ENCODE measurements around the gene MARCHF9.

DNA sequence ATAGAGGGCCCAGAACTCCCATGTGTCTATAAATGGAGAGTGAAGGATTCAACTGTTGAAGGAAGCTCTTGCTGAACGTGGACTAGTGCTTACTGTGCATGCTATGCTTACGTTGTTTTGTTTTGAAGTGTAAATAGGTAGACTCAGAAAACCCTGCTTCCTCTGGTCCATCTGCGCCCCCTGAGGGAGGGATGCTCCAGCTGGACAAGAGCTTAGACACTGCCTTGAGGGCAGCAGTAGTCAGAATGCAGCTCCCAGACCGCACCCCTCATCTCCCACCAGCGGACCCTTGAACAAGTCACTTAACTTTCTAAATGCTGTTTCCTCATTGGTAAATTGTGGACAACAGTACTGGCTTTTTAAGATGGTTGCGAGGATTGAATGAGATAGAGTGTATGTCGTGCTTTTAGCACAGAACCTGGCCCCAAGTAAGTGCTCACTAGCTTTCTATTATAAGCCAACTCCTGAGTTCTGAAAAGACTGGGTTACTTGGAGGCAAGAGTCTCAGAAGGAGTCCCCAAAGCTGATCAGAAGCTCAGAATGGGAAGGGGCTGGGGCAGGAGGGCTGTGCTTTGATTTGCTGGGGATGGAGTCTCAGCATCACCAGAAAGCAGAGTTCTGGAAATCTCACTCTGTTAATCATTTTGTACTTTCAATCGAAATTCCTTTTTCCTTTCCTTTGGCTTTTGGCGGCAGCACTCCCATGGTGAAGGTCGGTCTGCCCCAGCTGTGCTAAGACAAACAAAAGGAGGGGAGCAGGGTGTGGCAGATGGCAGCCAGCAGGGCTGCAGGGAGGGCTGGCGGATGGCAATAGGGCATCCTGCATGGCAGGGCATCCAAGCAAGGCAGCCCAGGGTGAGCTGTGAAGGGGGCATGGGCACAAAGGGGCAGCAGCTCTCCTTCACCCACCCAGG lies 31.9 kb upstream of the MARCHF9 start:
- TF ChIP-seq CTCF (IDR thresholded peaks at IDR 0.05) = no peak
- TF ChIP-seq, protein P1, sequence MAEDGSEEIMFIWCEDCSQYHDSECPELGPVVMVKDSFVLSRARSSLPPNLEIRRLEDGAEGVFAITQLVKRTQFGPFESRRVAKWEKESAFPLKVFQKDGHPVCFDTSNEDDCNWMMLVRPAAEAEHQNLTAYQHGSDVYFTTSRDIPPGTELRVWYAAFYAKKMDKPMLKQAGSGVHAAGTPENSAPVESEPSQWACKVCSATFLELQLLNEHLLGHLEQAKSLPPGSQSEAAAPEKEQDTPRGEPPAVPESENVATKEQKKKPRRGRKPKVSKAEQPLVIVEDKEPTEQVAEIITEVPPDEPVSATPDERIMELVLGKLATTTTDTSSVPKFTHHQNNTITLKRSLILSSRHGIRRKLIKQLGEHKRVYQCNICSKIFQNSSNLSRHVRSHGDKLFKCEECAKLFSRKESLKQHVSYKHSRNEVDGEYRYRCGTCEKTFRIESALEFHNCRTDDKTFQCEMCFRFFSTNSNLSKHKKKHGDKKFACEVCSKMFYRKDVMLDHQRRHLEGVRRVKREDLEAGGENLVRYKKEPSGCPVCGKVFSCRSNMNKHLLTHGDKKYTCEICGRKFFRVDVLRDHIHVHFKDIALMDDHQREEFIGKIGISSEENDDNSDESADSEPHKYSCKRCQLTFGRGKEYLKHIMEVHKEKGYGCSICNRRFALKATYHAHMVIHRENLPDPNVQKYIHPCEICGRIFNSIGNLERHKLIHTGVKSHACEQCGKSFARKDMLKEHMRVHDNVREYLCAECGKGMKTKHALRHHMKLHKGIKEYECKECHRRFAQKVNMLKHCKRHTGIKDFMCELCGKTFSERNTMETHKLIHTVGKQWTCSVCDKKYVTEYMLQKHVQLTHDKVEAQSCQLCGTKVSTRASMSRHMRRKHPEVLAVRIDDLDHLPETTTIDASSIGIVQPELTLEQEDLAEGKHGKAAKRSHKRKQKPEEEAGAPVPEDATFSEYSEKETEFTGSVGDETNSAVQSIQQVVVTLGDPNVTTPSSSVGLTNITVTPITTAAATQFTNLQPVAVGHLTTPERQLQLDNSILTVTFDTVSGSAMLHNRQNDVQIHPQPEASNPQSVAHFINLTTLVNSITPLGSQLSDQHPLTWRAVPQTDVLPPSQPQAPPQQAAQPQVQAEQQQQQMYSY (CRISPR knock-in tag; IDR thresholded peaks at IDR 0.05) = no peak
- no peak for TF ChIP-seq TP53 (CRISPR knock-in tag; IDR thresholded peaks at IDR 0.05)
- no peak for TF ChIP-seq STAT6 (CRISPR knock-in tag; conservative IDR thresholded peaks at IDR 0.05; ENCODE audit: low read depth)
- no peak for TF ChIP-seq HMGXB4 (CRISPR knock-in tag; IDR thresholded peaks at IDR 0.05)
- no peak for TF ChIP-seq NFYB (CRISPR knock-in tag; conservative IDR thresholded peaks at IDR 0.05; ENCODE audit: low read depth)
- TF ChIP-seq CREB1 (CRISPR knock-in tag; IDR thresholded peaks at IDR 0.05) = no peak
- no peak for TF ChIP-seq ATF2 (CRISPR knock-in tag; IDR thresholded peaks at IDR 0.05; ENCODE audit: borderline replicate concordance, low read depth)
- TF ChIP-seq, protein P2, sequence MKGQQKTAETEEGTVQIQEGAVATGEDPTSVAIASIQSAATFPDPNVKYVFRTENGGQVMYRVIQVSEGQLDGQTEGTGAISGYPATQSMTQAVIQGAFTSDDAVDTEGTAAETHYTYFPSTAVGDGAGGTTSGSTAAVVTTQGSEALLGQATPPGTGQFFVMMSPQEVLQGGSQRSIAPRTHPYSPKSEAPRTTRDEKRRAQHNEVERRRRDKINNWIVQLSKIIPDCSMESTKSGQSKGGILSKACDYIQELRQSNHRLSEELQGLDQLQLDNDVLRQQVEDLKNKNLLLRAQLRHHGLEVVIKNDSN (CRISPR knock-in tag; IDR thresholded peaks at IDR 0.05) = no peak
- TF ChIP-seq GRHL2 (CRISPR knock-in tag; IDR thresholded peaks at IDR 0.05; ENCODE audit: insufficient replicate concordance, severe bottlenecking) = no peak
- no peak for TF ChIP-seq CREM (CRISPR knock-in tag; IDR thresholded peaks at IDR 0.05)
- TF ChIP-seq, protein P3, sequence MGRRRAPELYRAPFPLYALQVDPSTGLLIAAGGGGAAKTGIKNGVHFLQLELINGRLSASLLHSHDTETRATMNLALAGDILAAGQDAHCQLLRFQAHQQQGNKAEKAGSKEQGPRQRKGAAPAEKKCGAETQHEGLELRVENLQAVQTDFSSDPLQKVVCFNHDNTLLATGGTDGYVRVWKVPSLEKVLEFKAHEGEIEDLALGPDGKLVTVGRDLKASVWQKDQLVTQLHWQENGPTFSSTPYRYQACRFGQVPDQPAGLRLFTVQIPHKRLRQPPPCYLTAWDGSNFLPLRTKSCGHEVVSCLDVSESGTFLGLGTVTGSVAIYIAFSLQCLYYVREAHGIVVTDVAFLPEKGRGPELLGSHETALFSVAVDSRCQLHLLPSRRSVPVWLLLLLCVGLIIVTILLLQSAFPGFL (CRISPR knock-in tag; IDR thresholded peaks at IDR 0.05; ENCODE audit: borderline replicate concordance) = no peak
- TF ChIP-seq FOXJ3 (CRISPR knock-in tag; IDR thresholded peaks at IDR 0.05; ENCODE audit: borderline replicate concordance) = no peak
- no peak for TF ChIP-seq MAX (CRISPR knock-in tag; IDR thresholded peaks at IDR 0.05)
